AG04450 (cell line): ENCODE results near the gene CADM2. TPM values are rescaled to one million over a fixed set of nuclear protein-coding genes. Genes with fewer than 3 reads are reported as not detected.

ENCODE experiments used
- CTCF ChIA-PET: fragments of 300-600, 350-600 bp; formaldehyde crosslinking; extraction: SDS; loops from one replicate; lab custom pipeline; 2022; ENCODE audit warnings: antibody characterized with exemption, inconsistent platforms; lab: Charles Lee
- POLR2A ChIA-PET: fragments of 350-600 bp; formaldehyde crosslinking; extraction: SDS; loops from one replicate; lab custom pipeline; 2021; ENCODE audit warnings: antibody characterized with exemption, inconsistent platforms; lab: Yijun Ruan, JAX
- DNase-seq: peaks from one replicate; pipeline ENCODE4 v3.0.0-alpha.2; 2011; ENCODE audit warnings: low read depth, low spot score
- H3K27ac ChIP-seq: one replicate; pipeline ENCODE4 v1.5.1; 2012; ENCODE audit warnings: low read depth, low read length, control low read depth
- H3K27me3 ChIP-seq: one replicate; pipeline ENCODE4 v1.6.0; 2012; ENCODE audit warnings: low read length; ENCODE audit not compliant: control insufficient read depth, insufficient read depth
- H3K4me3 ChIP-seq: 2 replicates; pipeline ENCODE4 v1.5.1; 2011; ENCODE audit warnings: mild to moderate bottlenecking, low read depth, low read length, control low read depth
- H3K9me3 ChIP-seq: 2 replicates; pipeline ENCODE4 v1.5.1; 2012; ENCODE audit warnings: low read length; ENCODE audit not compliant: control insufficient read depth, insufficient read depth
- CTCF ChIP-seq: IDR thresholded peaks from 2 replicates; pipeline ENCODE4 v1.5.1; 2011; ENCODE audit warnings: low read depth, low read length, control low read depth, inconsistent platforms
- polyA plus RNA-seq: library from polyadenylated mRNA; depleted of rRNA; stranded (reverse); fragments of >200 nt; gene quantifications from 2 replicates; pipeline ENCODE4 v1.2.3, GENCODE V29; 2011

Gene CADM2
- polyA plus RNA-seq, 1 experiment, result not detected

- DNase-seq, result no peak
- Histone ChIP-seq H3K9me3 (peaks cover 4% of the 10 kb centered on the region; the same call in 1 of the 2 replicates), H3K4me3 (no peak overlapping the region), H3K27me3 (no peaks in the 10 kb centered on the region), H3K27ac (no peak overlapping the region)
- POLR2A ChIA-PET, result no interaction called here
- CTCF ChIA-PET, result no interaction called here
- no peak for TF ChIP-seq CTCF
Observed at GRCh38 chr3:84946240-84946639, 12.5 kb upstream of the CADM2 start.

- ChIA-PET POLR2A (no interaction called here), CTCF (no interaction called here)
- Histone ChIP-seq H3K27me3 (peaks cover 8% of the 10 kb centered on the region), H3K27ac (no peak overlapping the region), H3K4me3 (peak overlapping the region; percentile 49), H3K9me3 (no peaks in the 10 kb centered on the region; the same call in 1 of the 2 replicates)
- DNase-seq, result no peak
- no peak for TF ChIP-seq CTCF
Observed at GRCh38 chr3:84959470-84960271, 882 bp downstream of the CADM2 start.

- no peak for DNase-seq
- CTCF ChIA-PET, result no interaction called here
- POLR2A ChIA-PET, result no interaction called here
- H3K9me3 ChIP-seq, result no peaks in the 10 kb centered on the region; the same call in 1 of the 2 replicates
- no peak for TF ChIP-seq CTCF
- peaks cover 8% of the 10 kb centered on the region for H3K27me3 ChIP-seq
- no peak overlapping the region for H3K27ac ChIP-seq
- no peak overlapping the region for H3K4me3 ChIP-seq
Observed at GRCh38 chr3:84960581-84960980, 1.8 kb downstream of the CADM2 start.

- Histone ChIP-seq H3K27me3 (peaks cover 8% of the 10 kb centered on the region), H3K9me3 (no peaks in the 10 kb centered on the region; the same call in 1 of the 2 replicates), H3K27ac (no peak overlapping the region), H3K4me3 (no peak overlapping the region)
- TF ChIP-seq CTCF, result no peak
- no peak for DNase-seq
- CTCF ChIA-PET, result no interaction called here
- POLR2A ChIA-PET, result no interaction called here
Observed at GRCh38 chr3:84961011-84961410, 2.2 kb downstream of the CADM2 start.

- DNase-seq, result no peak
- Histone ChIP-seq H3K4me3 (no peak overlapping the region), H3K27me3 (peaks cover 8% of the 10 kb centered on the region), H3K27ac (no peak overlapping the region), H3K9me3 (no peaks in the 10 kb centered on the region; the same call in 1 of the 2 replicates)
- ChIA-PET POLR2A (no interaction called here), CTCF (no interaction called here)
- no peak for TF ChIP-seq CTCF
Observed at GRCh38 chr3:84961521-84962255, 2.9 kb downstream of the CADM2 start.
